Measurements from ENCODE around the gene DTX4. TPM values are rescaled to one million over a fixed set of nuclear protein-coding genes. Genes with fewer than 3 reads are reported as not detected.

The DTX4 gene
- total and polyA plus RNA-seq, 2 donors, result 1.6 to 2.0 TPM

- H3K4me3 ChIP-seq (ENCODE audit: low read length in 2 of 2), result no peak overlapping the region
- H3K27ac ChIP-seq (ENCODE audit: low read depth in 1 of 2, low read length in 1 of 2), result no peak overlapping the region
- H3K4me1 ChIP-seq (ENCODE audit: control insufficient read depth in 2 of 2, insufficient read depth in 2 of 2, low read length in 2 of 2), result peaks cover 0 to 5% of the 10 kb centered on the region in 2 donors
- no peaks in the 10 kb centered on the region for H3K27me3 ChIP-seq (ENCODE audit: control insufficient read depth in 2 of 2, insufficient read depth in 1 of 2, low read length in 1 of 2)
- no peaks in the 10 kb centered on the region for H3K36me3 ChIP-seq (ENCODE audit: control insufficient read depth in 2 of 2, insufficient read depth in 2 of 2, low read length in 1 of 2)
- WGBS, result 97% methylated on average over 4 of the region's 4 CpGs
- H3K9me3 ChIP-seq (ENCODE audit: control insufficient read depth in 2 of 2, insufficient read depth in 1 of 2, low read length in 1 of 2), result no peaks in the 10 kb centered on the region
- no peak for DNase-seq (ENCODE audit: low read depth in 6 of 9, low spot score in 9 of 9)
Measured at GRCh38 chr11:59218319-59218718, 46.4 kb downstream of the DTX4 start.

GRCh38 chr11:59218893-59219292, 47.0 kb downstream of the DTX4 start:
- H3K4me1 ChIP-seq (ENCODE audit: control insufficient read depth in 2 of 2, insufficient read depth in 2 of 2, low read length in 2 of 2), result peaks cover 0 to 5% of the 10 kb centered on the region in 2 donors
- H3K36me3 ChIP-seq (ENCODE audit: control insufficient read depth in 2 of 2, insufficient read depth in 2 of 2, low read length in 1 of 2), result no peaks in the 10 kb centered on the region
- H3K4me3 ChIP-seq (ENCODE audit: low read length in 2 of 2), result no peak overlapping the region
- DNase-seq (ENCODE audit: low read depth in 6 of 9, low spot score in 9 of 9), result no peak
- no peaks in the 10 kb centered on the region for H3K27me3 ChIP-seq (ENCODE audit: control insufficient read depth in 2 of 2, insufficient read depth in 1 of 2, low read length in 1 of 2)
- no peaks in the 10 kb centered on the region for H3K9me3 ChIP-seq (ENCODE audit: control insufficient read depth in 2 of 2, insufficient read depth in 1 of 2, low read length in 1 of 2)
- 86% methylated on average over 2 of the region's 2 CpGs for WGBS
- H3K27ac ChIP-seq (ENCODE audit: low read depth in 1 of 2, low read length in 1 of 2), result no peak overlapping the region

- 93% methylated on average over 4 of the region's 4 CpGs for WGBS
- Histone ChIP-seq H3K9me3 (ENCODE audit: control insufficient read depth in 2 of 2, insufficient read depth in 1 of 2, low read length in 1 of 2) (no peaks in the 10 kb centered on the region), H3K4me1 (ENCODE audit: control insufficient read depth in 2 of 2, insufficient read depth in 2 of 2, low read length in 2 of 2) (peaks cover 0 to 5% of the 10 kb centered on the region in 2 donors), H3K36me3 (ENCODE audit: control insufficient read depth in 2 of 2, insufficient read depth in 2 of 2, low read length in 1 of 2) (no peaks in the 10 kb centered on the region), H3K27me3 (ENCODE audit: control insufficient read depth in 2 of 2, insufficient read depth in 1 of 2, low read length in 1 of 2) (no peaks in the 10 kb centered on the region), H3K27ac (ENCODE audit: low read depth in 1 of 2, low read length in 1 of 2) (no peak overlapping the region), H3K4me3 (ENCODE audit: low read length in 2 of 2) (no peak overlapping the region)
- DNase-seq (ENCODE audit: low read depth in 6 of 9, low spot score in 9 of 9), result no peak
Measured at GRCh38 chr11:59219836-59220235, 47.9 kb downstream of the DTX4 start.

- DNase-seq (ENCODE audit: low read depth in 6 of 9, low spot score in 9 of 9), result no peak
- Histone ChIP-seq H3K27me3 (ENCODE audit: control insufficient read depth in 2 of 2, insufficient read depth in 1 of 2, low read length in 1 of 2) (no peaks in the 10 kb centered on the region), H3K9me3 (ENCODE audit: control insufficient read depth in 2 of 2, insufficient read depth in 1 of 2, low read length in 1 of 2) (no peaks in the 10 kb centered on the region), H3K27ac (ENCODE audit: low read depth in 1 of 2, low read length in 1 of 2) (no peak overlapping the region), H3K36me3 (ENCODE audit: control insufficient read depth in 2 of 2, insufficient read depth in 2 of 2, low read length in 1 of 2) (no peaks in the 10 kb centered on the region), H3K4me1 (ENCODE audit: control insufficient read depth in 2 of 2, insufficient read depth in 2 of 2, low read length in 2 of 2) (peaks cover 0 to 5% of the 10 kb centered on the region in 2 donors), H3K4me3 (ENCODE audit: low read length in 2 of 2) (no peak overlapping the region)
- WGBS, result 94% methylated on average over 4 of the region's 4 CpGs
Measured at GRCh38 chr11:59221441-59221840, 49.5 kb downstream of the DTX4 start.

- WGBS, result 81% methylated on average over 2 of the region's 2 CpGs
- no peaks in the 10 kb centered on the region for H3K9me3 ChIP-seq (ENCODE audit: control insufficient read depth in 2 of 2, insufficient read depth in 1 of 2, low read length in 1 of 2)
- DNase-seq (ENCODE audit: low read depth in 6 of 9, low spot score in 9 of 9), result peak in 1 of 9 donors; percentile 22
- no peaks in the 10 kb centered on the region for H3K36me3 ChIP-seq (ENCODE audit: control insufficient read depth in 2 of 2, insufficient read depth in 2 of 2, low read length in 1 of 2)
- no peak overlapping the region for H3K4me3 ChIP-seq (ENCODE audit: low read length in 2 of 2)
- no peaks in the 10 kb centered on the region for H3K4me1 ChIP-seq (ENCODE audit: control insufficient read depth in 2 of 2, insufficient read depth in 2 of 2, low read length in 2 of 2)
- H3K27ac ChIP-seq (ENCODE audit: low read depth in 1 of 2, low read length in 1 of 2), result no peak overlapping the region
- no peaks in the 10 kb centered on the region for H3K27me3 ChIP-seq (ENCODE audit: control insufficient read depth in 2 of 2, insufficient read depth in 1 of 2, low read length in 1 of 2)
Measured at GRCh38 chr11:59222464-59223060, 50.6 kb downstream of the DTX4 start.

- Histone ChIP-seq H3K4me3 (ENCODE audit: low read length in 2 of 2) (no peak overlapping the region), H3K36me3 (ENCODE audit: control insufficient read depth in 2 of 2, insufficient read depth in 2 of 2, low read length in 1 of 2) (no peaks in the 10 kb centered on the region), H3K27ac (ENCODE audit: low read depth in 1 of 2, low read length in 1 of 2) (peak overlapping the region in 1 of 2 donors; percentile 4), H3K4me1 (ENCODE audit: control insufficient read depth in 2 of 2, insufficient read depth in 2 of 2, low read length in 2 of 2) (no peaks in the 10 kb centered on the region), H3K9me3 (ENCODE audit: control insufficient read depth in 2 of 2, insufficient read depth in 1 of 2, low read length in 1 of 2) (no peaks in the 10 kb centered on the region), H3K27me3 (ENCODE audit: control insufficient read depth in 2 of 2, insufficient read depth in 1 of 2, low read length in 1 of 2) (no peaks in the 10 kb centered on the region)
- 89% methylated on average over 1 of the region's 1 CpG for WGBS
- no peak for DNase-seq (ENCODE audit: low read depth in 6 of 9, low spot score in 9 of 9)
Measured at GRCh38 chr11:59223177-59223576, 51.2 kb downstream of the DTX4 start.

- no peaks in the 10 kb centered on the region for H3K36me3 ChIP-seq (ENCODE audit: control insufficient read depth in 2 of 2, insufficient read depth in 2 of 2, low read length in 1 of 2)
- no peak overlapping the region for H3K4me3 ChIP-seq (ENCODE audit: low read length in 2 of 2)
- H3K9me3 ChIP-seq (ENCODE audit: control insufficient read depth in 2 of 2, insufficient read depth in 1 of 2, low read length in 1 of 2), result no peaks in the 10 kb centered on the region
- 88% methylated on average over 2 of the region's 2 CpGs for WGBS
- no peaks in the 10 kb centered on the region for H3K4me1 ChIP-seq (ENCODE audit: control insufficient read depth in 2 of 2, insufficient read depth in 2 of 2, low read length in 2 of 2)
- no peak overlapping the region for H3K27ac ChIP-seq (ENCODE audit: low read depth in 1 of 2, low read length in 1 of 2)
- no peak for DNase-seq (ENCODE audit: low read depth in 6 of 9, low spot score in 9 of 9)
- no peaks in the 10 kb centered on the region for H3K27me3 ChIP-seq (ENCODE audit: control insufficient read depth in 2 of 2, insufficient read depth in 1 of 2, low read length in 1 of 2)
Measured at GRCh38 chr11:59223611-59224010, 51.7 kb downstream of the DTX4 start.

- Histone ChIP-seq H3K4me1 (ENCODE audit: control insufficient read depth in 2 of 2, insufficient read depth in 2 of 2, low read length in 2 of 2) (no peaks in the 10 kb centered on the region), H3K4me3 (ENCODE audit: low read length in 2 of 2) (no peak overlapping the region), H3K36me3 (ENCODE audit: control insufficient read depth in 2 of 2, insufficient read depth in 2 of 2, low read length in 1 of 2) (no peaks in the 10 kb centered on the region), H3K27ac (ENCODE audit: low read depth in 1 of 2, low read length in 1 of 2) (peak overlapping the region in 1 of 2 donors; percentile 26), H3K27me3 (ENCODE audit: control insufficient read depth in 2 of 2, insufficient read depth in 1 of 2, low read length in 1 of 2) (no peaks in the 10 kb centered on the region), H3K9me3 (ENCODE audit: control insufficient read depth in 2 of 2, insufficient read depth in 1 of 2, low read length in 1 of 2) (no peaks in the 10 kb centered on the region)
- no peak for DNase-seq (ENCODE audit: low read depth in 6 of 9, low spot score in 9 of 9)
- 74% methylated on average over 4 of the region's 4 CpGs for WGBS
Measured at GRCh38 chr11:59224351-59224928, 52.5 kb downstream of the DTX4 start.

- H3K4me1 ChIP-seq (ENCODE audit: control insufficient read depth in 2 of 2, insufficient read depth in 2 of 2, low read length in 2 of 2), result no peaks in the 10 kb centered on the region
- H3K36me3 ChIP-seq (ENCODE audit: control insufficient read depth in 2 of 2, insufficient read depth in 2 of 2, low read length in 1 of 2), result no peaks in the 10 kb centered on the region
- H3K27me3 ChIP-seq (ENCODE audit: control insufficient read depth in 2 of 2, insufficient read depth in 1 of 2, low read length in 1 of 2), result no peaks in the 10 kb centered on the region
- 98% methylated on average over 1 of the region's 1 CpG for WGBS
- DNase-seq (ENCODE audit: low read depth in 6 of 9, low spot score in 9 of 9), result no peak
- no peak overlapping the region for H3K4me3 ChIP-seq (ENCODE audit: low read length in 2 of 2)
- no peak overlapping the region for H3K27ac ChIP-seq (ENCODE audit: low read depth in 1 of 2, low read length in 1 of 2)
- no peaks in the 10 kb centered on the region for H3K9me3 ChIP-seq (ENCODE audit: control insufficient read depth in 2 of 2, insufficient read depth in 1 of 2, low read length in 1 of 2)
Measured at GRCh38 chr11:59225017-59225416, 53.1 kb downstream of the DTX4 start.

Data from thymus (tissue), 11 donors.